GM12878 (cell line): Measurements from ENCODE around the gene KIF5A. TPM values are rescaled to one million over a fixed set of nuclear protein-coding genes. Genes with fewer than 3 reads are reported as not detected.

Source experiments
- ATAC-seq: fragments of 200-7000 bp; cut with Tn5 transposase; 3 replicates; pipeline ENCODE4 v1.9.1; 2020; ENCODE audit warnings: mild to moderate bottlenecking, moderate library complexity
- BruUV-seq: library from RNA; stranded (reverse); fragments of 400-500 nt; replicated peaks from 2 replicates; lab custom pipeline; 2021; lab: Mats Ljungman, UMichigan
- CTCF ChIA-PET: fragments of 300-600 bp; sonication (Branson Sonifier 250); formaldehyde crosslinking; extraction: SDS; loops from one replicate; lab custom pipeline; 2021; ENCODE audit warnings: inconsistent platforms; lab: Yijun Ruan, JAX
- POLR2A ChIA-PET: fragments of 350-600 bp; formaldehyde crosslinking; extraction: SDS; loops from one replicate; lab custom pipeline; 2021; ENCODE audit warnings: inconsistent platforms; lab: Charles Lee
- RAD21 ChIA-PET: fragments of 300-600 bp; sonication (Branson Sonifier 250); formaldehyde crosslinking; loops from one replicate; lab custom pipeline; 2023; ENCODE audit warnings: antibody characterized with exemption; ENCODE audit not compliant: unreplicated experiment; lab: Charles Lee
- SMC1A ChIA-PET: fragments of 300-600 bp; sonication (Branson Sonifier 250); formaldehyde crosslinking; loops from one replicate; lab custom pipeline; 2023; ENCODE audit not compliant: unreplicated experiment, uncharacterized antibody; lab: Charles Lee
- DNase-seq: peaks from one replicate; pipeline ENCODE4 v3.0.0-alpha.2; 2011; ENCODE audit warnings: low read depth, low spot score
- FAIRE-seq: peaks from 3 replicates; lab custom pipeline; 2011; peaks lifted over from hg19 to GRCh38; lab: Jason Lieb, UNC
- H2AFZ ChIP-seq: 2 replicates; pipeline ENCODE4 v1.6.0; 2011; ENCODE audit warnings: low read depth, low read length, control low read depth; ENCODE audit not compliant: control insufficient read depth
- H3K27ac ChIP-seq: 2 replicates; pipeline ENCODE4 v1.5.1; 2011; ENCODE audit warnings: control low read depth; ENCODE audit not compliant: control insufficient read depth, insufficient read depth
- H3K27me3 ChIP-seq, 2 experiments: replicated peaks in 1 of 2; 2 replicates each; pipeline versions ENCODE4 v1.6.0 to v1.6.1; 2011; ENCODE audit warnings: low read length in 1 of 2; ENCODE audit not compliant: control insufficient read depth in 2 of 2, insufficient read depth in 2 of 2
- H3K36me3 ChIP-seq, 2 experiments: 2 replicates each; pipeline ENCODE4 v1.5.1; 2011; ENCODE audit warnings: low read length in 1 of 2; ENCODE audit not compliant: control insufficient read depth in 2 of 2, insufficient read depth in 2 of 2
- H3K4me1 ChIP-seq: 2 replicates; pipeline ENCODE4 v1.6.1; 2011; ENCODE audit warnings: mild to moderate bottlenecking, low read length, moderate library complexity, mixed read lengths; ENCODE audit not compliant: control insufficient read depth, insufficient read depth
- H3K4me2 ChIP-seq: 2 replicates; pipeline ENCODE4 v1.6.0; 2011; ENCODE audit warnings: control low read depth; ENCODE audit not compliant: control insufficient read depth, insufficient read depth
- H3K4me3 ChIP-seq: fragments of 200-600 bp; sonication (generic); 2 replicates; pipeline ENCODE4 v1.5.1; 2016
- H3K79me2 ChIP-seq: 2 replicates; pipeline ENCODE4 v1.6.0; 2011; ENCODE audit warnings: low read length; ENCODE audit not compliant: control insufficient read depth, insufficient read depth
- H3K9ac ChIP-seq: 2 replicates; pipeline ENCODE4 v1.8.0; 2011; ENCODE audit warnings: low read length, control low read depth, mixed read lengths; ENCODE audit not compliant: control insufficient read depth, insufficient read depth
- H3K9me3 ChIP-seq: replicated peaks from 3 replicates; pipeline ENCODE4 v1.5.1; 2011; ENCODE audit warnings: mild to moderate bottlenecking, low read length; ENCODE audit not compliant: control insufficient read depth, insufficient read depth
- H4K20me1 ChIP-seq: 2 replicates; pipeline ENCODE4 v1.6.0; 2011; ENCODE audit not compliant: control insufficient read depth, insufficient read depth
- ASH2L ChIP-seq: fragments of 300-600, 200-600 bp; sonication (generic); IDR thresholded peaks from 2 replicates; pipeline ENCODE4 v1.6.1; 2017; ENCODE audit warnings: low read depth, mild to moderate bottlenecking, borderline replicate concordance
- CHD1 ChIP-seq: IDR thresholded peaks from 2 replicates; pipeline ENCODE4 v1.6.1; 2012; ENCODE audit warnings: low read depth, low read length, improper control_type of control experiment
- LARP7 ChIP-seq: fragments of 450-650 bp; IDR thresholded peaks from 2 replicates; pipeline ENCODE4 v1.6.1; 2017; ENCODE audit warnings: mild to moderate bottlenecking
- NFYB ChIP-seq: IDR thresholded peaks from 2 replicates; pipeline ENCODE4 v1.6.1; 2011; ENCODE audit warnings: low read depth, mild to moderate bottlenecking, low read length, improper control_type of control experiment, moderate library complexity; ENCODE audit not compliant: insufficient read depth
- NR2C1 ChIP-seq: fragments of 450-650 bp; IDR thresholded peaks from 2 replicates; pipeline ENCODE4 v1.6.1; 2017; ENCODE audit warnings: antibody characterized with exemption, mild to moderate bottlenecking, moderate library complexity
- POU2F2 ChIP-seq: IDR thresholded peaks from 3 replicates; pipeline ENCODE4 v1.6.1; 2011; ENCODE audit warnings: low read depth, mild to moderate bottlenecking, low read length, borderline replicate concordance
- SMC3 ChIP-seq: IDR thresholded peaks from 2 replicates; pipeline ENCODE4 v1.6.1; 2011; ENCODE audit warnings: low read length, improper control_type of control experiment, borderline replicate concordance
- TCF3 ChIP-seq: IDR thresholded peaks from 2 replicates; pipeline ENCODE4 v1.6.1; 2012; ENCODE audit warnings: low read depth, mild to moderate bottlenecking, low read length, borderline replicate concordance; ENCODE audit not compliant: insufficient read depth
- TCF7 ChIP-seq: IDR thresholded peaks from 2 replicates; pipeline ENCODE4 v1.6.1; 2014; ENCODE audit warnings: antibody characterized with exemption, borderline replicate concordance
- YY1 ChIP-seq: IDR thresholded peaks from 2 replicates; pipeline ENCODE4 v1.6.1; 2011; ENCODE audit warnings: low read depth, mild to moderate bottlenecking, low read length
- ZBTB33 ChIP-seq: fragments of 450-650 bp; IDR thresholded peaks from 2 replicates; pipeline ENCODE4 v1.6.1; 2017; ENCODE audit warnings: mild to moderate bottlenecking
- WGBS: methylation state at CpG from one replicate; pipeline ENCODE4 v1.1.6; 2016; ENCODE audit warnings: low lambda C conversion rate; ENCODE audit not compliant: insufficient replicate concordance, insufficient coverage; ENCODE audit errors: missing lambda C conversion rate; 5-methylcytosine and 5-hydroxymethylcytosine counted together
- in situ Hi-C: fragments of 300-500 bp; cut with MboI; formaldehyde crosslinking; loops from 9 replicates; pipeline ENCODE4 v1.14.3; 2018; ENCODE audit warnings: mixed read lengths
- intact Hi-C: fragments of 100-400 bp; cut with micrococcal nuclease; formaldehyde crosslinking; loops from one replicate; pipeline ENCODE4 v1.14.2; 2022; ENCODE audit not compliant: unreplicated experiment
- polyA plus RNA-seq, 11 experiments: library from polyadenylated mRNA; depleted of rRNA in 4 of 11; unstranded in 6 of 11; stranded (reverse) in 5 of 11; fragments of >200 nt; fragmentation: Nextera tagmentation in 4 of 11; fragmentation: Illumina TruSeq in 1 of 11; extraction: Ambion mirVana in 4 of 11; extraction: Trizol in 1 of 11; gene quantifications; 1 replicate in 1 of 11; 2 replicates in 10 of 11; pipeline versions ENCODE4 v1.2.1 to v1.2.3, GENCODE V29; 2011 to 2016; ENCODE audit warnings: inconsistent platforms in 2 of 11, missing spikeins in 2 of 11, low read depth in 1 of 11
- total RNA-seq, 4 experiments: library from RNA; depleted of rRNA in 3 of 4; stranded (reverse); fragments of >200 nt in 3 of 4; fragmentation: Illumina TruSeq in 1 of 4; extraction: Trizol in 1 of 4; gene quantifications; 2 replicates each; pipeline versions ENCODE4 v1.2.1 to v1.2.3, GENCODE V29; 2013 to 2021

KIF5A gene
- total and polyA plus RNA-seq, 10 of the 15 experiments (the other 5 are each of a cell fraction or from before 2014, with no cell fraction given): 0.35 to 2.9 (median 0.97) TPM

- TF ChIP-seq ZBTB33 (no peak), ASH2L (no peak), NR2C1 (no peak), NFYB (no peak), POU2F2 (no peak), YY1 (no peak), SMC3 (no peak), TCF7 (no peak), LARP7 (no peak)
Observed at GRCh38 chr12:57539134-57539768, 10.6 kb upstream of the KIF5A start (continued).

- no peaks in the 10 kb centered on the region for H3K27me3 ChIP-seq
- peaks cover 9% of the 10 kb centered on the region for H3K79me2 ChIP-seq
- RAD21 ChIA-PET: no interaction called here
- ATAC-seq: no peak
- in situ Hi-C loops: no loop called here
- H4K20me1 ChIP-seq: no peaks in the 10 kb centered on the region
- 96% methylated on average over 2 of the region's 2 CpGs for WGBS
- BruUV-seq: no TSS peak
- TF ChIP-seq TCF3 (no peak), CHD1 (no peak)
- TF ChIP-seq, all 136 proteins: peak for 0
- SMC1A ChIA-PET: interaction anchor here (1.2 kb wide), 1 partner anchor 8 kb away, joined by 3 read pairs; no protein-coding TSS in a partner anchor
- Histone ChIP-seq H3K4me2 (no peak overlapping the region), H3K36me3 (no peaks in the 10 kb centered on the region), H3K9ac (no peak overlapping the region), H3K27ac (no peak overlapping the region), H2AFZ (no peak overlapping the region), H3K4me1 (peaks cover 5% of the 10 kb centered on the region; the same call in 1 of the 2 replicates), H3K9me3 (no peaks in the 10 kb centered on the region), H3K4me3 (no peak overlapping the region)
- FAIRE-seq: no peak
- DNase-seq: no peak
- intact Hi-C loops: no loop called here
- CTCF ChIA-PET: no interaction called here
- POLR2A ChIA-PET: interaction anchor here (1.0 to 1.8 kb wide), 2 partner anchors 13 to 77 kb away, joined by 4 to 5 read pairs; no protein-coding TSS in a partner anchor
Observed at GRCh38 chr12:57541001-57541400, 8.8 kb upstream of the KIF5A start.
